H1 (cell line): ENCODE measurements around the gene NDC80. TPM values are rescaled to one million over a fixed set of nuclear protein-coding genes. Genes with fewer than 3 reads are reported as not detected.

Source experiments
- CTCF ChIA-PET: fragments of 300-600 bp; sonication (Branson Sonifier 250); formaldehyde crosslinking; loops from one replicate; lab custom pipeline; 2021; ENCODE audit not compliant: partially characterized antibody; lab: Charles Lee
- POLR2A ChIA-PET: fragments of 300-600 bp; sonication (Branson Sonifier 250); formaldehyde crosslinking; loops from one replicate; lab custom pipeline; 2021; ENCODE audit warnings: inconsistent platforms; ENCODE audit not compliant: partially characterized antibody; lab: Charles Lee
- DNase-seq, 2 experiments: peaks; one replicate each; pipeline versions ENCODE4 v3.0.0 to v3.0.0-alpha.2; 2010 to 2022; ENCODE audit warnings: low spot score in 2 of 2, low read depth in 1 of 2, mixed read lengths in 1 of 2
- FAIRE-seq: peaks from 2 replicates; lab custom pipeline; 2011; peaks lifted over from hg19 to GRCh38; lab: Jason Lieb, UNC
- H2AFZ ChIP-seq: 2 replicates; pipeline ENCODE4 v1.8.1; 2012; ENCODE audit warnings: low read length, inconsistent platforms
- H2AK5ac ChIP-seq: 2 replicates; pipeline ENCODE4 v1.6.1; 2013; ENCODE audit warnings: low read depth, low read length
- H2BK120ac ChIP-seq: replicated peaks from 2 replicates; pipeline ENCODE3; 2013; ENCODE audit warnings: low read depth, low read length, inconsistent platforms
- H2BK12ac ChIP-seq: 2 replicates; pipeline ENCODE4 v1.6.1; 2013; ENCODE audit warnings: low read depth, low read length
- H2BK15ac ChIP-seq: 2 replicates; pipeline ENCODE4 v1.6.1; 2013; ENCODE audit warnings: low read length
- H2BK20ac ChIP-seq: 2 replicates; pipeline ENCODE4 v1.6.1; 2013; ENCODE audit warnings: low read length
- H2BK5ac ChIP-seq: 2 replicates; pipeline ENCODE4 v1.6.1; 2013; ENCODE audit warnings: low read depth, low read length
- H3K14ac ChIP-seq: 2 replicates; pipeline ENCODE4 v1.6.1; 2013; ENCODE audit warnings: inconsistent platforms; ENCODE audit not compliant: insufficient read length
- H3K18ac ChIP-seq: 2 replicates; pipeline ENCODE4 v1.6.1; 2013; ENCODE audit warnings: low read length; ENCODE audit errors: extremely low read depth
- H3K23ac ChIP-seq: 2 replicates; pipeline ENCODE4 v1.6.1; 2013; ENCODE audit warnings: inconsistent platforms; ENCODE audit not compliant: insufficient read length
- H3K23me2 ChIP-seq: 2 replicates; pipeline ENCODE4 v1.6.1; 2013; ENCODE audit warnings: low read depth, low read length
- H3K27ac ChIP-seq: 2 replicates; pipeline ENCODE4 v1.6.1; 2011; ENCODE audit warnings: low read depth, low read length, inconsistent platforms
- H3K27me3 ChIP-seq, 4 experiments: replicated peaks in 1 of 4; 1 replicate in 1 of 4; 2 replicates in 3 of 4; pipeline versions ENCODE4 v1.6.1 to v1.8.1; 2011 to 2013; ENCODE audit warnings: low read length in 3 of 4, mild to moderate bottlenecking in 3 of 4, inconsistent platforms in 2 of 4, mixed read lengths in 2 of 4, moderate library complexity in 1 of 4; ENCODE audit not compliant: control insufficient read depth in 3 of 4, insufficient read depth in 3 of 4; ENCODE audit errors: extremely low read depth in 1 of 4
- H3K36me3 ChIP-seq, 4 experiments: 2 replicates each; pipeline versions ENCODE4 v1.6.1 to v1.8.1; 2011 to 2013; ENCODE audit warnings: mild to moderate bottlenecking in 4 of 4, low read length in 3 of 4, moderate library complexity in 2 of 4, control low read depth in 1 of 4, inconsistent platforms in 1 of 4; ENCODE audit not compliant: insufficient read depth in 4 of 4, control insufficient read depth in 2 of 4
- H3K4ac ChIP-seq: replicated peaks from 2 replicates; pipeline ENCODE3; 2013; ENCODE audit warnings: low read length, low read depth, mixed read lengths, inconsistent platforms; ENCODE audit not compliant: insufficient read length
- H3K4me1 ChIP-seq, 4 experiments: replicated peaks in 1 of 4; 1 replicate in 1 of 4; 2 replicates in 3 of 4; pipeline versions ENCODE4 v1.6.1 to v1.8.1; 2011 to 2013; ENCODE audit warnings: low read length in 3 of 4, inconsistent platforms in 2 of 4, mixed read lengths in 1 of 4; ENCODE audit not compliant: insufficient read depth in 4 of 4, control insufficient read depth in 3 of 4
- H3K4me2 ChIP-seq, 2 experiments: 2 replicates each; pipeline versions ENCODE4 v1.6.1 to v1.8.1; 2011 to 2013; ENCODE audit warnings: low read depth in 2 of 2, low read length in 2 of 2, control low read depth in 1 of 2, inconsistent platforms in 1 of 2, mild to moderate bottlenecking in 1 of 2; ENCODE audit not compliant: insufficient read depth in 1 of 2
- H3K4me3 ChIP-seq, 4 experiments: fragments of 200-600, 300-600 bp in 1 of 4; sonication (generic), shearing (Covaris generic), sonication (Bioruptor Twin) in 1 of 4; 2 replicates each; pipeline versions ENCODE4 v1.5.1 to v1.8.1; 2011 to 2016; ENCODE audit warnings: low read length in 4 of 4, low read depth in 3 of 4, control low read depth in 2 of 4, inconsistent platforms in 2 of 4, mild to moderate bottlenecking in 2 of 4, mixed read lengths in 1 of 4, moderate library complexity in 1 of 4; ENCODE audit not compliant: insufficient read depth in 2 of 4; ENCODE audit errors: extremely low read depth in 1 of 4
- H3K56ac ChIP-seq: replicated peaks from 2 replicates; pipeline ENCODE3; 2013; ENCODE audit warnings: low read depth, mild to moderate bottlenecking, mixed read lengths, low read length, inconsistent platforms; ENCODE audit not compliant: insufficient read length
- H3K79me1 ChIP-seq: 2 replicates; pipeline ENCODE4 v1.6.1; 2013; ENCODE audit warnings: low read depth, low read length, control low read depth
- H3K79me2 ChIP-seq, 2 experiments: 2 replicates each; pipeline versions ENCODE4 v1.6.1 to v1.8.1; 2012 to 2013; ENCODE audit warnings: low read length in 2 of 2, mild to moderate bottlenecking in 2 of 2, inconsistent platforms in 1 of 2; ENCODE audit not compliant: insufficient read depth in 2 of 2, control insufficient read depth in 1 of 2
- H3K9ac ChIP-seq, 4 experiments: replicated peaks in 1 of 4; 1 replicate in 1 of 4; 2 replicates in 3 of 4; pipeline versions ENCODE4 v1.6.1 to v1.8.1; 2011 to 2013; ENCODE audit warnings: low read depth in 3 of 4, low read length in 3 of 4, control low read depth in 2 of 4, mild to moderate bottlenecking in 2 of 4, moderate library complexity in 2 of 4, inconsistent platforms in 1 of 4; ENCODE audit errors: extremely low read depth in 1 of 4
- H3K9me3 ChIP-seq, 2 experiments: 2 replicates each; pipeline versions ENCODE4 v1.6.1 to v1.8.1; 2012 to 2013; ENCODE audit warnings: mild to moderate bottlenecking in 2 of 2, moderate library complexity in 2 of 2, control low read depth in 1 of 2, inconsistent platforms in 1 of 2, low read depth in 1 of 2, low read length in 1 of 2, mixed read lengths in 1 of 2; ENCODE audit not compliant: insufficient read depth in 2 of 2
- H4K20me1 ChIP-seq, 2 experiments: replicated peaks in 1 of 2; 2 replicates each; pipeline versions ENCODE3 to v1.8.1; 2011 to 2013; ENCODE audit warnings: inconsistent platforms in 2 of 2, low read length in 2 of 2, mild to moderate bottlenecking in 1 of 2; ENCODE audit not compliant: insufficient read depth in 2 of 2, control insufficient read depth in 1 of 2
- H4K5ac ChIP-seq: 2 replicates; pipeline ENCODE4 v1.6.1; 2013; ENCODE audit warnings: low read length, low read depth, mixed read lengths, inconsistent platforms; ENCODE audit not compliant: insufficient read length
- H4K8ac ChIP-seq: 2 replicates; pipeline ENCODE4 v1.8.0; 2013; ENCODE audit warnings: mild to moderate bottlenecking, moderate library complexity, low read length, inconsistent platforms; ENCODE audit not compliant: insufficient read depth; ENCODE audit errors: extremely low read depth
- H4K91ac ChIP-seq: replicated peaks from 2 replicates; pipeline ENCODE3; 2013; ENCODE audit warnings: low read length, mixed read lengths, inconsistent platforms; ENCODE audit not compliant: insufficient read length
- BACH1 ChIP-seq: IDR thresholded peaks from 2 replicates; pipeline ENCODE4 v1.6.1; 2012; ENCODE audit warnings: low read length, improper control_type of control experiment
- BRCA1 ChIP-seq: IDR thresholded peaks from 2 replicates; pipeline ENCODE4 v1.6.1; 2012; ENCODE audit warnings: low read depth, low read length, improper control_type of control experiment
- CEBPB ChIP-seq: IDR thresholded peaks from 2 replicates; pipeline ENCODE4 v1.6.1; 2012; ENCODE audit warnings: low read depth, low read length
- CREB1 ChIP-seq: IDR thresholded peaks from 2 replicates; pipeline ENCODE4 v1.6.1; 2012; ENCODE audit warnings: inconsistent platforms
- FOSL1 ChIP-seq: IDR thresholded peaks from 2 replicates; pipeline ENCODE4 v1.6.1; 2011; ENCODE audit warnings: mild to moderate bottlenecking, low read depth, low read length, moderate library complexity; ENCODE audit not compliant: insufficient read depth
- KDM4A ChIP-seq: IDR thresholded peaks from one replicate; pipeline ENCODE4 v1.7.1; 2012; ENCODE audit warnings: low read depth, mild to moderate bottlenecking, moderate library complexity, low read length, inconsistent platforms; ENCODE audit not compliant: severe bottlenecking
- PHF8 ChIP-seq: fragments of 200-600 bp; sonication (generic); conservative IDR thresholded peaks from 2 replicates; pipeline ENCODE4 v1.7.1; 2012; ENCODE audit warnings: low read depth, mild to moderate bottlenecking, inconsistent platforms, low read length, moderate library complexity
- POLR2A ChIP-seq, 2 experiments: IDR thresholded peaks; 1 replicate in 1 of 2; 2 replicates in 1 of 2; pipeline ENCODE4 v1.6.1; 2011; ENCODE audit warnings: low read depth in 2 of 2, low read length in 2 of 2, mild to moderate bottlenecking in 2 of 2; ENCODE audit errors: control extremely low read depth in 1 of 2
- RFX5 ChIP-seq: IDR thresholded peaks from 2 replicates; pipeline ENCODE4 v1.6.1; 2011; ENCODE audit warnings: low read depth, low read length, improper control_type of control experiment, borderline replicate concordance
- RXRA ChIP-seq: IDR thresholded peaks from 2 replicates; pipeline ENCODE4 v1.6.1; 2011; ENCODE audit warnings: low read depth, mild to moderate bottlenecking, low read length, moderate library complexity; ENCODE audit not compliant: insufficient read depth
- SAP30 ChIP-seq: fragments of 300-600 bp; sonication (generic); IDR thresholded peaks from 2 replicates; pipeline ENCODE4 v1.7.1; 2012; ENCODE audit warnings: low read length, moderate library complexity, mild to moderate bottlenecking, inconsistent platforms; ENCODE audit not compliant: insufficient read depth, insufficient replicate concordance
- SP2 ChIP-seq: IDR thresholded peaks from 2 replicates; pipeline ENCODE4 v1.6.1; 2012; ENCODE audit warnings: mild to moderate bottlenecking, low read length, inconsistent platforms
- SP4 ChIP-seq: IDR thresholded peaks from 2 replicates; pipeline ENCODE4 v1.6.1; 2012; ENCODE audit warnings: low read length, inconsistent platforms
- TAF1 ChIP-seq: IDR thresholded peaks from 2 replicates; pipeline ENCODE4 v1.6.1; 2011; ENCODE audit warnings: mild to moderate bottlenecking, low read depth, low read length
- WGBS, 2 experiments: shearing (Covaris generic) in 1 of 2; methylation state at CpG; one replicate each; pipeline versions ENCODE4 v1.1.6 to v1.1.7; 2013 to 2015; ENCODE audit warnings: low lambda C conversion rate in 2 of 2, mixed read lengths in 2 of 2, inconsistent platforms in 1 of 2, low coverage in 1 of 2, missing lambda C conversion rate in 1 of 2; ENCODE audit not compliant: insufficient replicate concordance in 2 of 2, insufficient coverage in 1 of 2, insufficient read length in 1 of 2; ENCODE audit errors: extremely low coverage in 1 of 2, missing lambda C conversion rate in 1 of 2; 5-methylcytosine and 5-hydroxymethylcytosine counted together
- polyA plus RNA-seq, 7 experiments: library from polyadenylated mRNA; depleted of rRNA in 3 of 7; stranded (reverse) in 5 of 7; unstranded in 2 of 7; fragments of >200 nt in 5 of 7; fragments of 200-250 nt in 2 of 7; gene quantifications; 1 replicate in 5 of 7; 2 replicates in 1 of 7; 4 replicates in 1 of 7; pipeline versions ENCODE4 v1.2.1 to v1.2.3, GENCODE V29; 2011 to 2013; ENCODE audit warnings: missing spikeins in 2 of 7, mixed read lengths in 2 of 7
- total RNA-seq: library from RNA; stranded (reverse); fragmentation: NEBNext Ultra II Directional; extraction: Animal tissue kit (Norgen Biotek cat#: 25700); gene quantifications from 2 replicates; pipeline ENCODE4 v1.2.1, GENCODE V29; 2021
- TF ChIP-seq, protein P1 (sequence below): IDR thresholded peaks from 2 replicates; pipeline ENCODE4 v1.6.1; 2012; ENCODE audit warnings: low read length, inconsistent platforms

The NDC80 gene
- total and polyA plus RNA-seq, 2 of the 8 experiments (the other 6 are each of a cell fraction or from before 2014, with no cell fraction given): 11.0 to 45.0 TPM

DNA sequence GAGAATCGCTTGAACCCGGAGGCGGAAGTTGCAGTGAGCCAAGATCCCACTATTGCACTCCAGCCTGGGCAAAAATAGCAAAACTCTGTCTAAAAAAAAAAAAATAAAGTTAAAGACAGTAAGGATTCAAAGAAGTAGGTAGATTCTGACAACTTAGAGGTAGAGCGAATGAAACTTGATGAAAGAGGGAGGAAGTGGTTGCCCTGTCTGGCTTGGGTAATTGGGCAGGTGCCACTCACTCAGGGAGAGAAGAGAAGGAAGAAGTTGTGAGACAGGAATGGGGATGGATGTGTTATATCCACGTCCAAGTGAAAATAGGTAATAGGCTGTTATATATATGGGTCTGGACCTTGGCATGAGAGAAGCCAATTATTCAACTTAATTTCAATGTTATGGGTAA, 26.3 kb downstream of the NDC80 start:
- Histone ChIP-seq H4K5ac (no peak overlapping the region), H3K36me3 (peaks cover 13 to 69% (median 39%) of the 10 kb centered on the region in 4 experiments), H3K27me3 (no peaks in the 10 kb centered on the region)
- TF ChIP-seq SP2 (no peak), BACH1 (no peak), SAP30 (no peak), CEBPB (no peak), PHF8 (no peak), FOSL1 (no peak), RFX5 (no peak), KDM4A (no peak), POLR2A (IDR thresholded peaks at IDR 0.05; ENCODE audit: control extremely low read depth in 1 of 2, low read depth in 2 of 2, low read length in 2 of 2) (no peak), BRCA1 (no peak), CREB1 (no peak), RXRA (no peak), SP4 (no peak), TAF1 (no peak)
- TF ChIP-seq, protein P1, sequence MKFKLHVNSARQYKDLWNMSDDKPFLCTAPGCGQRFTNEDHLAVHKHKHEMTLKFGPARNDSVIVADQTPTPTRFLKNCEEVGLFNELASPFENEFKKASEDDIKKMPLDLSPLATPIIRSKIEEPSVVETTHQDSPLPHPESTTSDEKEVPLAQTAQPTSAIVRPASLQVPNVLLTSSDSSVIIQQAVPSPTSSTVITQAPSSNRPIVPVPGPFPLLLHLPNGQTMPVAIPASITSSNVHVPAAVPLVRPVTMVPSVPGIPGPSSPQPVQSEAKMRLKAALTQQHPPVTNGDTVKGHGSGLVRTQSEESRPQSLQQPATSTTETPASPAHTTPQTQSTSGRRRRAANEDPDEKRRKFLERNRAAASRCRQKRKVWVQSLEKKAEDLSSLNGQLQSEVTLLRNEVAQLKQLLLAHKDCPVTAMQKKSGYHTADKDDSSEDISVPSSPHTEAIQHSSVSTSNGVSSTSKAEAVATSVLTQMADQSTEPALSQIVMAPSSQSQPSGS: no peak

More for the DNA sequence above, 26.3 kb downstream of the NDC80 start:
- Histone ChIP-seq H3K27ac (no peak overlapping the region), H4K91ac (no peak overlapping the region), H3K14ac (no peak overlapping the region), H3K79me1 (no peaks in the 10 kb centered on the region), H3K4me2 (no peak overlapping the region), H3K9me3 (no peaks in the 10 kb centered on the region), H3K23me2 (no peaks in the 10 kb centered on the region), H3K4me3 (no peak overlapping the region), H2BK120ac (no peak overlapping the region), H3K18ac (no peak overlapping the region), H3K4ac (no peak overlapping the region), H4K20me1 (no peaks in the 10 kb centered on the region), H3K4me1 (no peaks in the 10 kb centered on the region), H2AFZ (no peak overlapping the region), H2BK12ac (no peak overlapping the region), H2BK20ac (no peak overlapping the region), H2BK5ac (no peak overlapping the region), H3K23ac (no peak overlapping the region), H2AK5ac (no peak overlapping the region), H4K8ac (no peak overlapping the region), H2BK15ac (no peak overlapping the region), H3K9ac (no peak overlapping the region), H3K79me2 (no peaks in the 10 kb centered on the region), H3K56ac (no peak overlapping the region)
- FAIRE-seq (no peak), DNase-seq (no peak)
- ChIA-PET POLR2A (no interaction called here), CTCF (no interaction called here)
- 84% methylated on average over 5 of the region's 5 CpGs; no CpG with 5 or more reads in 1 of the 2 experiments for WGBS, 2 experiments
